Endodermal cell (in vitro differentiated cells): ENCODE data around the gene PPP1CA. TPM values are rescaled to one million over a fixed set of nuclear protein-coding genes. Genes with fewer than 3 reads are reported as not detected.

Experiments used
- DNase-seq: peaks from one replicate; pipeline ENCODE4 v3.0.0-alpha.2; 2017
- H3K27ac ChIP-seq: 2 replicates; pipeline ENCODE4 v1.5.1; 2013; ENCODE audit warnings: mild to moderate bottlenecking, low read depth, low read length, moderate library complexity
- H3K27me3 ChIP-seq: 2 replicates; pipeline ENCODE4 v1.6.1; 2013; ENCODE audit warnings: mild to moderate bottlenecking, low read length, moderate library complexity; ENCODE audit not compliant: insufficient read depth, control insufficient read depth, poor library complexity, severe bottlenecking
- H3K36me3 ChIP-seq: 2 replicates; pipeline ENCODE4 v1.7.0; 2013; ENCODE audit warnings: mild to moderate bottlenecking, low read length, moderate library complexity; ENCODE audit not compliant: control insufficient read depth, insufficient read depth
- H3K4me1 ChIP-seq: one replicate; pipeline ENCODE4 v1.7.0; 2013; ENCODE audit warnings: low read length; ENCODE audit not compliant: control insufficient read depth, insufficient read depth
- H3K4me3 ChIP-seq: 2 replicates; pipeline ENCODE4 v1.5.1; 2013; ENCODE audit warnings: mild to moderate bottlenecking, low read length, moderate library complexity
- H3K9ac ChIP-seq: 2 replicates; pipeline ENCODE4 v1.6.1; 2013; ENCODE audit warnings: mild to moderate bottlenecking, low read length, moderate library complexity; ENCODE audit not compliant: poor library complexity, severe bottlenecking; ENCODE audit errors: extremely low read depth
- H3K9me3 ChIP-seq: 2 replicates; pipeline ENCODE4 v1.6.1; 2013; ENCODE audit warnings: mild to moderate bottlenecking, low read length, moderate library complexity; ENCODE audit not compliant: control insufficient read depth
- H3K27ac Mint-ChIP-seq: 2 replicates; pipeline ENCODE4 v1.8.0; 2020; ENCODE audit warnings: mixed read lengths
- H3K27me3 Mint-ChIP-seq: 2 replicates; pipeline ENCODE4 v1.8.0; 2021; ENCODE audit warnings: mild to moderate bottlenecking, mixed read lengths; ENCODE audit not compliant: insufficient read depth
- H3K36me3 Mint-ChIP-seq: 2 replicates; pipeline ENCODE4 v1.8.0; 2020; ENCODE audit warnings: low read depth, mixed read lengths
- H3K4me1 Mint-ChIP-seq: 2 replicates; pipeline ENCODE4 v1.8.0; 2020; ENCODE audit warnings: mixed read lengths
- H3K4me3 Mint-ChIP-seq: 2 replicates; pipeline ENCODE4 v1.8.0; 2020; ENCODE audit warnings: mild to moderate bottlenecking, moderate library complexity, mixed read lengths
- H3K9me3 Mint-ChIP-seq: 2 replicates; pipeline ENCODE4 v1.8.0; 2020; ENCODE audit warnings: mild to moderate bottlenecking, mixed read lengths
- WGBS, 2 experiments: methylation state at CpG; one replicate each; pipeline versions ENCODE4 v1.1.5 to v1.1.7; 2013; ENCODE audit warnings: missing lambda C conversion rate in 2 of 2, mixed read lengths in 1 of 2; ENCODE audit not compliant: insufficient coverage in 1 of 2, insufficient read length in 1 of 2; 5-methylcytosine and 5-hydroxymethylcytosine counted together
- total RNA-seq, 2 donors: library from RNA; stranded (reverse); fragmentation: NEBNext Ultra II Directional in 1 of 2; extraction: Animal tissue kit (Norgen Biotek cat#: 25700) in 1 of 2; gene quantifications; 2 replicates in 1 of 2; 3 replicates in 1 of 2; pipeline ENCODE4 v1.2.1, GENCODE V29; 2021
- TF ChIP-seq, protein P1 (sequence below): fragments of 200-600 bp; sonication (generic); conservative IDR thresholded peaks from 2 replicates; pipeline ENCODE4 v1.5.0; 2021; ENCODE audit warnings: antibody characterized with exemption, mild to moderate bottlenecking

Gene PPP1CA
- total RNA-seq, 2 donors from 2014 or later, result 182 to 212 TPM

GRCh38 chr11:67368621-67369020, 33.0 kb downstream of the PPP1CA start:
- H3K4me1 ChIP-seq, result peaks cover 7% of the 10 kb centered on the region
- H3K27me3 ChIP-seq, result no peaks in the 10 kb centered on the region
- WGBS, 2 experiments, result 93 to 100% methylated on average over 1 to 2 of the region's 3 CpGs
- Mint-ChIP-seq H3K36me3 (peaks cover 2% of the 10 kb centered on the region), H3K27me3 (peaks cover 34% of the 10 kb centered on the region), H3K27ac (no peak overlapping the region), H3K4me3 (no peak overlapping the region), H3K9me3 (no peaks in the 10 kb centered on the region), H3K4me1 (peaks cover 28% of the 10 kb centered on the region)
- no peak overlapping the region for H3K4me3 ChIP-seq
- DNase-seq, result peak; percentile 22
- H3K27ac ChIP-seq, result no peak overlapping the region
- H3K9me3 ChIP-seq, result no peaks in the 10 kb centered on the region
- TF ChIP-seq, protein P1, sequence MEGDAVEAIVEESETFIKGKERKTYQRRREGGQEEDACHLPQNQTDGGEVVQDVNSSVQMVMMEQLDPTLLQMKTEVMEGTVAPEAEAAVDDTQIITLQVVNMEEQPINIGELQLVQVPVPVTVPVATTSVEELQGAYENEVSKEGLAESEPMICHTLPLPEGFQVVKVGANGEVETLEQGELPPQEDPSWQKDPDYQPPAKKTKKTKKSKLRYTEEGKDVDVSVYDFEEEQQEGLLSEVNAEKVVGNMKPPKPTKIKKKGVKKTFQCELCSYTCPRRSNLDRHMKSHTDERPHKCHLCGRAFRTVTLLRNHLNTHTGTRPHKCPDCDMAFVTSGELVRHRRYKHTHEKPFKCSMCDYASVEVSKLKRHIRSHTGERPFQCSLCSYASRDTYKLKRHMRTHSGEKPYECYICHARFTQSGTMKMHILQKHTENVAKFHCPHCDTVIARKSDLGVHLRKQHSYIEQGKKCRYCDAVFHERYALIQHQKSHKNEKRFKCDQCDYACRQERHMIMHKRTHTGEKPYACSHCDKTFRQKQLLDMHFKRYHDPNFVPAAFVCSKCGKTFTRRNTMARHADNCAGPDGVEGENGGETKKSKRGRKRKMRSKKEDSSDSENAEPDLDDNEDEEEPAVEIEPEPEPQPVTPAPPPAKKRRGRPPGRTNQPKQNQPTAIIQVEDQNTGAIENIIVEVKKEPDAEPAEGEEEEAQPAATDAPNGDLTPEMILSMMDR, result no peak
- H3K36me3 ChIP-seq, result no peaks in the 10 kb centered on the region
- H3K9ac ChIP-seq, result no peak overlapping the region

- peaks cover 28% of the 10 kb centered on the region for H3K4me1 Mint-ChIP-seq
- Histone ChIP-seq H3K27me3 (no peaks in the 10 kb centered on the region), H3K4me1 (peaks cover 7% of the 10 kb centered on the region), H3K27ac (no peak overlapping the region), H3K9ac (no peak overlapping the region), H3K4me3 (no peak overlapping the region), H3K36me3 (no peaks in the 10 kb centered on the region), H3K9me3 (no peaks in the 10 kb centered on the region)
- H3K27me3 Mint-ChIP-seq, result peaks cover 38% of the 10 kb centered on the region
- H3K27ac Mint-ChIP-seq, result no peak overlapping the region
- peak; percentile 44 for DNase-seq
- TF ChIP-seq, protein P1, result no peak
- H3K4me3 Mint-ChIP-seq, result no peak overlapping the region
- H3K9me3 Mint-ChIP-seq, result no peaks in the 10 kb centered on the region
- H3K36me3 Mint-ChIP-seq, result peaks cover 2% of the 10 kb centered on the region
- 80 to 97% methylated on average over 7 of the region's 7 CpGs for WGBS, 2 experiments
These were observed 33.9 kb downstream of the PPP1CA start for GRCh38 chr11:67367761-67368227.

DNA sequence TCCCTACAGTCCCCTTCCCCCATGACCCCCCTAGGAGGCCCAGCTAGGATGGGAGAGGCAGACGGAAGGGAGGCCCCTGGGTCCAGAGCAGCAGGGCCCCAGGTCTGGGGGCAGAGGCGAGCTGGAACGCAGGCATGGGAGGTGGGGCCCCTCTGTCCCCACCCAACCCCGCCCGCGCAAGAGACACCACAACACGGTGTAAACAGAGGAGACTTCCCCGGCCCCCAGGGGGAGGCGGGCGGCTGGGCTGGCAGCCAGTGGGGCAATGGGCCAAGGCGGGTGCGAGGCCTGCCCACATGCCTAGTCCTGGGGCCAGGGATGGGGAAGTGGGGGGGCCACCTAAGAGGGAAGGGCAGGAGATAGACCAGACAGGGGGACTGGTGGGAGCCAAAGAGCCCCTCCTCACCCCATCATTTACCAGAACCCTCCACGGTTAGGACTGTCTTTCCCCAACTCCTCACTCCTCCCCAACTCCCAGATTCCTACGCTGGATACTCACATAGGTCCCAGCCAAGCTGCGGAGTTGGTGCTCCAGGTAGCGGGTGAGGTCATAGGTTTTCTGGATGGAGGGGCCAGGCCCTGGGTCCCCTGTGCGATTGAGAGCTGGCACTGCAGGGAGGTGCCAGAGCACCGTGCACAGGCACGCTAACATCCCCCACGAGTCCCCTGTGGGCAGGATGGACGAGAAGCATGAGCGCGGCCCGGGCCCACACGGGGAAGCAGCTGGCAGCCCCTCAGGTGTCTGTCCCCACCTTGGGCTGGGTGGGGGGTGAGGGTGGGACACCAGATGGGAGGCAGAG, 34.5 kb downstream of the PPP1CA start:
- no peaks in the 10 kb centered on the region for H3K9me3 Mint-ChIP-seq
- Histone ChIP-seq H3K36me3 (no peaks in the 10 kb centered on the region), H3K27me3 (no peaks in the 10 kb centered on the region), H3K27ac (no peak overlapping the region), H3K4me3 (no peak overlapping the region), H3K9ac (no peak overlapping the region), H3K4me1 (peaks cover 7% of the 10 kb centered on the region), H3K9me3 (no peaks in the 10 kb centered on the region)
- H3K27ac Mint-ChIP-seq, result no peak overlapping the region
- H3K27me3 Mint-ChIP-seq, result peaks cover 45% of the 10 kb centered on the region
- peaks cover 2% of the 10 kb centered on the region for H3K36me3 Mint-ChIP-seq
- 93 to 95% methylated on average over 17 to 23 of the region's 25 CpGs for WGBS, 2 experiments
- H3K4me3 Mint-ChIP-seq, result no peak overlapping the region
- TF ChIP-seq, protein P1, result no peak
- peaks cover 28% of the 10 kb centered on the region for H3K4me1 Mint-ChIP-seq
- DNase-seq, result no peak
